Breast epithelium (tissue), 3 donors: ENCODE measurements around the gene TTF2.

Experiments
- POLR2A ChIP-seq: fragments of 450-650 bp; IDR thresholded peaks from one replicate; pipeline ENCODE4 v1.6.1; 2016; ENCODE audit warnings: antibody characterized with exemption, mild to moderate bottlenecking, moderate library complexity
- POLR2AphosphoS5 ChIP-seq, 3 donors: sonication (generic); formaldehyde crosslinking; IDR thresholded peaks; one replicate each; pipeline ENCODE4 v1.6.1; 2017; ENCODE audit warnings: antibody characterized with exemption in 3 of 3
- TF ChIP-seq, protein P1 (sequence below), 3 donors: fragments of 450-650 bp; IDR thresholded peaks; one replicate each; pipeline ENCODE4 v1.5.1; 2016 to 2017; ENCODE audit warnings: antibody characterized with exemption in 3 of 3, mild to moderate bottlenecking in 3 of 3, moderate library complexity in 3 of 3

DNA sequence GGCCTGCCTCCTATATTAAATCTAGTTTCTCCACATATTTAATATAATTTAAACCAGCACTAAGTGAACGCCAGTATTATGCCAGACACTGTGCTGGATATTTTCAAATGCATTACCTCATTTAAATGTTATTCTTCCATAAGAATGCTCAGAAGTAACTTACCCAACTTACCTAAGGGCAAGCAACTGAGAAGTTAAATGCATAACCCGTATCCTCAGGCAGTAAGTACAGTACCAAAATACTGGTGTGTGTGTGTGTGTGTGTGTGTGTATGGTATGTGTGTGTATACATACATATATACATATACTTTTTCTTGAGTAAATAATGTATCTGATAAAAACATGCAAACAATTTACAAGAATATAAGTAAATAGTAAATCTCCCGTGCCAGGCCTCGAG lies 70.4 kb downstream of the TTF2 start:
- TF ChIP-seq, protein P1, sequence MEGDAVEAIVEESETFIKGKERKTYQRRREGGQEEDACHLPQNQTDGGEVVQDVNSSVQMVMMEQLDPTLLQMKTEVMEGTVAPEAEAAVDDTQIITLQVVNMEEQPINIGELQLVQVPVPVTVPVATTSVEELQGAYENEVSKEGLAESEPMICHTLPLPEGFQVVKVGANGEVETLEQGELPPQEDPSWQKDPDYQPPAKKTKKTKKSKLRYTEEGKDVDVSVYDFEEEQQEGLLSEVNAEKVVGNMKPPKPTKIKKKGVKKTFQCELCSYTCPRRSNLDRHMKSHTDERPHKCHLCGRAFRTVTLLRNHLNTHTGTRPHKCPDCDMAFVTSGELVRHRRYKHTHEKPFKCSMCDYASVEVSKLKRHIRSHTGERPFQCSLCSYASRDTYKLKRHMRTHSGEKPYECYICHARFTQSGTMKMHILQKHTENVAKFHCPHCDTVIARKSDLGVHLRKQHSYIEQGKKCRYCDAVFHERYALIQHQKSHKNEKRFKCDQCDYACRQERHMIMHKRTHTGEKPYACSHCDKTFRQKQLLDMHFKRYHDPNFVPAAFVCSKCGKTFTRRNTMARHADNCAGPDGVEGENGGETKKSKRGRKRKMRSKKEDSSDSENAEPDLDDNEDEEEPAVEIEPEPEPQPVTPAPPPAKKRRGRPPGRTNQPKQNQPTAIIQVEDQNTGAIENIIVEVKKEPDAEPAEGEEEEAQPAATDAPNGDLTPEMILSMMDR (IDR thresholded peaks at IDR 0.05): no peak
- no peak for TF ChIP-seq POLR2A
- no peak for TF ChIP-seq POLR2AphosphoS5 (IDR thresholded peaks at IDR 0.05)
